NCI-H2196 (cell line): ENCODE measurements around the gene GTF2A2.

Experiments
- DNase-seq: peaks from one replicate; lab custom pipeline; 2025; ENCODE audit not compliant: unreplicated experiment; lab: John Stamatoyannopoulos, UW

Gene GTF2A2

DNA sequence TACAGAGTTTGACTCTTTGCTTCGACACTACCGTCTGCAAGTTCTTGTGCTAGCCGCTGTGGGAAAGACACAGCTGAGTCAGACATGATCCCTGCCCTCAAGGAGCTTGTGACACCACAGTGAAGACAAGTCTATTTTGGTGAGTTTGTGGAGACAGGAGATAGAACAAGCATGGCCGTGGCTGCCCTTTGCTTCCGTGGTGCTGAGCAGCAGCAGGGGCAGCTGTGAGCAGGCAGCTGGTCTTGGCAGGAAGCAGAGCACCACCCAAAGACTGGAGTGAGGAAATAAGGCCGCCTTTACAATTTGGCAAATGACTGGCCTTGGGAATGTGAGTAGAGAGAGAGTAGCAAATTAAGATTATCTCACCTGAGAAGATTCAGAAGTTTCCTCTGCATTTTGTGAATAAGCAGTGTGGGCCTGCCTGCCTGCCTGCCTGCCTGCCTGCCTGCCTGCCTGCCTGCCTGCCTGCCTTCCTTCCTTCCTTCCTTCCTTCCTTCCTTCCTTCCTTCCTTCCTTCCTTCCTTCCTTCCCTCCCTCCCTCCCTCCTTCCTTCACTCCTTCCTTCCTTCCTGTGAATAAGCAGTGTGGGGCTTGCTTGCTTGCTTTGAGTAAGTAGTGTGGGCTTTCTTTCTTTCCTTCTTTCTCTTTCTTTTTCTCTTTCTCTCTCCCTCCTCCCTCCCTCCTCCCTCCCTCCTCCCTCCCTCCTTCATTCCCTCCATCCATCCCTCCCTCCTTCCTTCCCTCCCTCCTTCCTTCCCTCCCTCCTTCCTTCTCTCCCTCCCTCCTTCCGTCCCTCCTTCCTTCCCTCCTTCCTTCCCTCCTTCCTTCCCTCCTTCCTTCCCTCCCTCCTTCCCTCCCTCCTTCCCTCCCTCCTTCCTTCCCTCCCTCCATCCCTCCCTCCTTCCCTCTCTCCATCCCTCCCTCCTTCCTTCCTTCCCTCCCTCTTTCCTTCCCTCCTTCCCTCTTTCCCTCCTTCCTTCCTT is 47.3 kb downstream of the GTF2A2 start:
- DNase-seq, result no peak

DNA sequence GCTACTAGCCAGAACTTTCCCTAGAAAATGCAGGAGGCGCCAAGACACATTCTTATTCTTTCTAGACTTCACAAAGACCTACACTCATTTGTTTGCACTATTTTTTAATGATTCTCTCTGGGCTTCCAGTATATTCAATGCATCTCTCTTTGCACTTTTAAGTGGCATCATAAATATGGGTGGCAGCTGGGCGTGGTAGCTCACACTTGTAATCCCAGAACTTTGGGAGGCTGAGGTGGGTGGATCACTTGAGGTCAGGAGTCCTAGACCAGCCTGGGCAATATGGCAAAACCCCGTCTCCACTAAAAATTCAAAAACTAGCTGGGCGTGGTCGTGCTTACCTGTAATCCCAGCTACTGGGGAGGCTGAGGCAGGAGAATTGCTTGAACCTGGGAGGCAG is 51.3 kb downstream of the GTF2A2 start:
- DNase-seq, result no peak

DNA sequence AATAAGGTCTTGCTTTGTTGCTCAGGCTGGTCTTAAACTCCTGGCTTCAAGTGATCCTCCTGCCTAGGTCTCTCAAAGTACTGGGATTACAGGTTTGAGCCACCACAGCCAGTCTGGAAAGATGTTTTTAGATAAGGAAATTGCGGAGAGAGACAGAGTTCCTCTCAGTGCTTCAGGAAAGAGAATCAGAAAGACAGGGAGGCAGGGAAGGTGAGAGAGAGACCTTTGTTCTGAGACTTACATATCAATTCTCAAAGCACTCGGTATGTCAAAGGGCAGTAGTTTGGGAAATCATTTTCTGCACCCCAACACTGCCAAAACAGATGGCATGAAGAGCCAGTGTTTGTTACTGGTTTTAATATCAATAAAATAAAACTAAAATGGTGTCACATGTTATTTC is 58.9 kb downstream of the GTF2A2 start:
- DNase-seq, result no peak

DNA sequence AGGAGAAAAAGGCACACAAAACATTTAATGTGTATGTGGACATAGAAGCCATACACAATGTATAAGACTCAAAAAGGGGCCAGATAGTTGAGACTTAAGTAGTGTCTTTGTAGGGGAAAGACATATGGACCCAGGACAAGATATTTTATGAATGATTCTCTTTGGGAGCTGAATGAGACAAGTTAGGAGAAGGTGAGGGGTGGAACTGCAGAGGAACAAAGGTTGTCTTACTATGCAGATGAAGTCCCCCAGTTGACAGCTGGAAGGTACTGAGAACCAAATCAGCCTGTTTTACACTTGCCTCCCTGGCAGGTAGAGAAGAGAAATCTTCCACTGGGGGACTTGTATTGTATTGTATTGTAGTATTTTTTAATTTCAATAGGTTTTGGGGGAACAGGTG is 60.7 kb downstream of the GTF2A2 start:
- no peak for DNase-seq

DNA sequence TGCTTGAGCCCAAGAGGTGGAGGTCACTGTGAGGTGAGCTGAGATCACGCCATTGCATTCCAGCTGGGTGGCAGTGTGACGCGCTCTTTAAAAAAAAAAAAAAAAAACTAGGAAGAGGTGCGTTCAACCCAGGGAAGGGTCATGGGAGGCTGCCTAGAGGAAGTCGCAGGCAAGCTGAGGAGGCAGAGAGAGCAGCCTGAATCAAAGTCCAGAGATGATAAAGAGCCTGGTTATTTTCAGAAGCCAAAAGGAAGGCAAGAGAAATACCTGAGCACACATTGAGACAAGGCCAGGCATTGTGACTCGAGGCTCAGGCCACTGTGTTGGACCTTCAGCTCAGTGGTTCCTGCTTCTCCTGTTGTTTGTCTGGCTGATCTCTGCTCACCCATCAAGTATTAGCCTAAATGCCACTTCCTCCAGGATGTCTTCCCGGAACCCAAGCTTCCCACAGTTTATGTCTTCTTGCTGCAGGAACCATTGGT is 61.8 kb downstream of the GTF2A2 start:
- DNase-seq, result no peak

DNA sequence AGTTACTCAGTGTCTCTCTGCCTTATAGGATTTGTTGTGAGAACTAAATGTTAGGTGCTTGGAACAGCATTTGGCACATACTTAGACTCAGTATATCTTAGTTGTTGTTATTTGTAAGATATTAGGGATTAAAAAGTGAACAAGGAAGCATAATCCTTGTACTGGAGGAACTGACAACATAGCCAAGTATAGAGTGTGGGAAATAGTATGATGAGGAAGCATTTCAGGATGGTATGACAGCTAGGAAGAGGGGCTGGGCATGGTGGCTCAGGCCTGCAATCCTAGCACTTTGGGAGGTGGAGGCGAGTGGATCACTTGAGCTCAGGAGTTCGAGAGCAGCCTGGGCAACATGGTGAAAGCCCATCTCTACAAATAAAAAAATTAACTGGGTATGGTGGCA is 62.3 kb downstream of the GTF2A2 start:
- DNase-seq, result no peak

DNA sequence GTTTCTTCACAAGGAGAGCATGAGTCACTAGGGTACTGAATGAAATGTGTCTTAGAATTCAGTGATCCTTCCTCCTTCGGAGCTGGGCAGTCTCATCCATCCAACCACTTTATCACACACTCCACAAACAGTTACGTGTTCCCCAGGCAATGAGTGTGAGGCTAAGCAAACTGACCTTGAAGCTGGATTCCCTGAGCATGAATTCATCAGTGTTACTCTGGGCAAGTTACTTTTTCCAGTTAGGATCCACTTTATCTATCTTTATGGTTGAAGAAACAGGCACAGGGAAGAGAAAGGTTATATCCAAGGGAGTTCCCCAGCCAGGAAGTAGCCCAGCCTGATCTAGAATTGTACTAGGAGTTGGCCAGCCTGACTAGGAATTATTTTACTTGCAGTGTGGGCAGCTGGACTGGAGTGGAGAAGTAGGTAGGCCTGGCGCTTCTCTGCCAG is 62.8 kb downstream of the GTF2A2 start:
- DNase-seq, result no peak

DNA sequence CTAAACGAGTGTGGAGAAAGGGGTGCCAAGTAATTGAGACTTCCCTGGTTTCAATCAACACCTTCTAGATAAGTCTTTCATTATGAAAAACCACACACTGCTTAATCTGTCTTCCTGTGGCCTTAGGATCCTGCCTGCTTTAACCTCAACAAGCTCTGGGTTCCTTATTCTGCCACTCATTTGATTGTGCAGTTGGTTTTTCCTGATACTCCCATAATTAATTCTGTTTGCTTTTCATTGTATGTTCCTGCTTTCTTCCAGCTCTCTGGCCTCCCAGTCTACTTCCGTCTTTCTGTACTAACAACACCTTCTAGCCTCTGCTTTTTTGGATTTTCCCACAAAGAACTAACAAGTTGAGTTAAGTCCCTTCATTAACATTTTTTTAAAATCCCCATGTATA is 66.0 kb downstream of the GTF2A2 start:
- DNase-seq, result no peak

DNA sequence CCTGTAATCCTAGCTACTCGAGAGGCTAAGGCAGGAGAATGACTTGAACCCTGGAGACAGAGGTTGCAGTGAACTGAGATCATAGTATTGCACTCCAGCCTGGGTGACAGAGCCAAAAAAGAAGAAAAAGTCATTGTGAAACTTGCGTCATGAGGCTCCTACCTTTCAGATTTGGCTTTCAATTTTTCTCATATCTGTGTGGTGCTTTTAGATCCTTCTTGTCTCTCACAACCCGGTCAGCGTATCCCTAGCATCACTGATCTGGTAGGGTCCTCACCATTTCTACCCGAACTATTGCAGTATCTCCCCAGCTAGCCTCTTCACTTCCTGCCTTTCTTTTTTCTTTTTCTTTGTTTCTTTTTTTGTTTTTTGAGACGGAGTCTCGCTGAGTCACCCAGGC is 67.3 kb downstream of the GTF2A2 start:
- no peak for DNase-seq
